GM10847 (cell line): Measurements from ENCODE around the gene EXOC1L.

Source experiments
- POLR2A ChIP-seq: IDR thresholded peaks from 2 replicates; pipeline ENCODE4 v1.6.1; 2011; ENCODE audit not compliant: insufficient read length; ENCODE audit errors: extremely low read depth

The EXOC1L gene

DNA sequence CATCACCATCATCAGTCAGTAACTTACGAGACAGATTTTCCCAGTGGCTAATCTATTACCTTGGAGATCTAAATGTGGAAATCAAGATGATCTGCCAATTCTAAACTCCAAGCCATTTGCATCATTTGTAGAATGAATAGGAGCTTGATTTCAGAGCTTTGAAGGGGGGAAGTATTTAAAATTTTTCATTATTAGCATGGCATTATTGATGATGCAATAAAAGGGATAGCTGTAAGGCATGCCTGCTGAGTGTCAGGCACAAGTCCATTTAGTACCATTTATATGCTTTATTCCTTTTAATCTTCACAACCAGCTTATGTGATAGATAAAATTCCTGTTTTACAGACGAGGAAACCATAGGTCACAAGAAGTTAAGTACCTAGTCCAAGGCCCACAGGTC, 5.3 kb downstream of the EXOC1L start:
- TF ChIP-seq POLR2A, result no peak

DNA sequence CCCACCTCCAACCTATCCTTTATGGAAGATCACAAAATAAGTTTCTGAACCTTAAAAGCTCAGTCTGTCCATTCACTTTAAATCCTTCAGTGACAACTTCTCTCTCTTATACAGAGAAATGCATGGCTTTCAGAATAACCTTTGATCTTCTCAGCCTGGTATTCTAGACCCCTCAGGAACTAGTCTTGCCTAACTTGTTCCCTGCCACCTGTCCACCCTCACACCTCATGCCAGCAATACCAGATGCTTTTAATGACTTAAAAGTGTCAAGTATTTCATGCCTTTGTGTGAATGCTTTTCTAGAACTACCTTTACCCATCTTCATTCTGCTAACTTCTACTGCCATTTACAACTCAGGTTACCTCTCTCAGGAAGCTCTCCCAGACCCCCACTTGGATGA, 7.4 kb downstream of the EXOC1L start:
- no peak for TF ChIP-seq POLR2A

DNA sequence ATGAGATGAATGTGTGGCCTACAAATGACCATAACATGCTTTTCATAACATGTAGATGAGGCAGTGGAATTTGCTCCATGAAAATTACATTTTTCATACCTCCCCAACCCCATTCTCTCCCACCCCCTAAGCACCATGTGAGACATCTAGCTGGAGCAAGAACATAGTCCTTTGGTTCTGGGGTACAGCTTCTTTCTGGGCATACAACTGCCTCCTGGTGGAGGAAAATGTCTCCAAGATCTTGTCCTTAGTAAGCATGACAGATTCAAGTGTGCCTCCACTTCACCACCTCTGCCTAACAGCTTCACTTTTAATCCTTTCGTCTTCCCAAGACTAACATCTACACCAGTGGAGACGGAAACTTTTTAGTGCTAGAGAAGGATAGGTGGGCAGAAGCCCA, 8.0 kb downstream of the EXOC1L start:
- TF ChIP-seq POLR2A, result no peak

DNA sequence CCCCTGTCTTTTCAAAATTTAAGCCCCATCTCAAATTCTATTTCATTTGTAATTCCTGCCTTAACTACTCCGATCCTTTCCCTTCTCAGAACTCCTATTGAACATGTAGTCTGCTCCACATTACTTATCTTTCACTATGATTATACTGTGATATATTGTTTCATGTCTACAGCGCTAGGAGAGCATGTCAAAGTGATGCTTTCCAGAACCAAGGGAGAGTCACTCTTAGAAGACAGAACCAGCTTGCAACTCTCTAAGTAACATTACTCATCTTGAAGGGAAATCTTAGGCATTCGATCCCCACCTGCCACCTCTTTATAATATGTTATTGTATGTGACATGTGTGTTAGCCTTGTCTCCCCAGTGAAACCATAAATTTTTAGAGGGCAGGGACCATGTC, 10.5 kb downstream of the EXOC1L start:
- TF ChIP-seq POLR2A, result no peak

DNA sequence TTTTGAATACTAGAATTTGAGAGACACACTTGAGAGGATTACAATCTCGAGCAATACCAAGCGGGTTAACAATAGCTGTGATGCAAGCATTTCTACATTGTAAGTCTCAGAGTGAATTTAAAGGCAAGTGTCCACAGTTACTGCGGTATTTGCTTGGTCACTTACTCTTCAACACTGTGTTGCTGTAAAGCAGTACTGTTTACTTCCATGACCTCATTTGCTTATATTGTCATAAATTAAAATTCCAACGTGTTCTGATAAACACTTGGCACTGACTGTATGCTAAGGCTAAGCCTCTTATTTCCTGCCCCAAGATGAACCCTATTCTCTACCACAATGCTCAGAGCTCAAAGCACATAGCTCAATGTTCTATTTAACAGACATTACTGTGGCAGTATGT, 11.1 kb downstream of the EXOC1L start:
- no peak for TF ChIP-seq POLR2A

DNA sequence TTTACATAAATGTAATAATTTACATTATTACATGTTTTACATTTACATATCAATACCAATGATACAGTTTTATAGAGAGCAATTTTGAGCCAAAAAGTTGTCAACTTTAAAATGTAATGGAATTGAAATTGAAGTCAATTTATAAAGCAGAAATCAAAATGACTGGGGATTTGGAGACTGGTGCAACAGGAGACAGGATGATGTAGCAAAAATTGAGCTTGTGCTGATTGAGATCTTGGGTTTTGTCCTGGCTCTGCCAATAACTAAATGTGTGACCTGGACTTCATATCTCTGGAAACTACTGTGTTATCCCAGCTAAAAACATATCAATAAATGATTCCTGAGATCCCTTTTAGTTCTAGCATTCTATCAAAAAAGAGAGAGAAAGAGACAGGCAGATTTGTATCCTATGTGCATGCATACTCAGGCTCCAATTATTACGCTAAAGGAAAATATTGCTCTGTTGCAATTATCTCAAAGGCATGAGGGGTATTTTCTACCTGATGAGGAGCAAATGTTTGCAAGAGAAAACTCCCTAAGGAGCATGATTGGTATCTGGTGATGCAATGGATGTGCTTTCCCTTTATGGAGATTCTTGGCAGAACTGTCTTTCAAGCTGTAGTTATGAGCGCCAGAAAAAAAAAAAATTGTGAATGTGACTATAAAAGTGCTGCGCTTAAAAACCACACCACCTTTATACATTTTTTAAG, 14.7 kb downstream of the EXOC1L start:
- no peak for TF ChIP-seq POLR2A

DNA sequence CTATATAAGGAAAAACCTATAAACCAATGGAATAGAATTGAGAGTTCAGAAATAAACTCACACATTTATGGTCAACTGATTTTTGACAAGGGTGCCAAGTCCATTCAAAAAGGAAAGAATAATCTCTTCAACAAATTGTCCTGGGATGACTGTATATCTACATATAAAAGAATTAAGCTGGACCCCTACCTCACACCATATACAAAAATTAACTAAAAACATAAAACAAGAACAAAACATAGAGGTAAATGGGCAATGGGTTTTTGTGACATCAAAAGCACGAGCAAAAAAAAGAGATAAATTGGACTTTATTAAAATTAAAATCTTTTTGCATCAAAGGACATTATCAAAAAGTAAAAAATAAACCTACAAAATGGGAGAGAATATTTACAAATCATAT, 18.3 kb downstream of the EXOC1L start:
- no peak for TF ChIP-seq POLR2A

DNA sequence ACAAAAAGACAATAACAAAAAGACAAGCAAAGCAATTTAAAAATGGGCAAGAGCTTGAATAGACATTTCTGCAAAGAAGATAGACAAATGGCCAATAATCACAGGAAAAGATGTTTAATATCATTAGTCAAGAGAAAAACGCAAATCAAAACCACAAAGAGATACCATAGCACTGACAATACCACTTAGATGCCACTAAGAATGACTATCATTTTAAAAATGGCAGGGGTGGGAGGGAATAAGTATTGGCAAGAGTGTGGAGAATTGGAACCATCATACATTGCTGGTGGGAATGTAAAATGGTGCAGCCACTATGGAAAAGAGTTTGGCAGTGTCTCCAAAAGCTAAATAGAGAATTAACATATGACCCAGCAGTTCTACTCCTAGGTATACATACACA, 18.8 kb downstream of the EXOC1L start:
- TF ChIP-seq POLR2A, result no peak

DNA sequence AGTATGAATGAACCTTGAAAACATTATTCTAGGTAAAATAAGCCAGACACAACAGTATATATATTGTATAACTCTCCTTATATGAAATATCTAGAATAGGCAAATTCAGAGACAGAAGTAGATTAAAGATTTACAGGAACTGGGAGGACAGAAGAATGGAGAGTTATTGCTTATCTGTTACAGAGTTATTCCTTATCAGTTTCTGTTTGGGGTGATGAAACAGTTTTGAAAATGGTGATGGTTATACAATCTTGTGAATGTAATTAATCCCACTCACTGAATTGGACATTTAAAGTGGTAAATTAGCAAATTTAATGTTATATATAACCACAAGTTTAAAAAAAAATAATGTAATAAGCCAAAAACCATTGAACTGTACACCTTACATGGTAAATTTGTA, 19.4 kb downstream of the EXOC1L start:
- no peak for TF ChIP-seq POLR2A

DNA sequence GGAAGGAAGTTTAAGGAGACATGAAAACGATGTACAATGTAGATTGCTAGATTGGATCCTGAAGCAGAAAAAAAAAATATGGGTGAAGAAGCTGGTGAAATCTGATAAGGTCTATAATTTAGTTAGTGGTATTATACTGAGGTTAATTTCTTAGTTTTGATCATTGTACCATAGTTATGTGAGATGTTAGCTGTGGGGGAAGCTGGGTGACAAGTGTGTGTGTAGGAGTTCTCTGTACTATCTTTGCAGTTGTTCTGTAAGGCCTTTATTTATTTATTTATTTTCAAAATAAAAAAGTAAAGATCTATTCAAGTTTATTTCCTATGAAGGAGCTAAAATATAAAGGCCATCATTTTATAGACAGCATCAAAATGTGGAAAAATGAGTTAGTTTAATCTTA, 21.4 kb downstream of the EXOC1L start:
- TF ChIP-seq POLR2A, result no peak

DNA sequence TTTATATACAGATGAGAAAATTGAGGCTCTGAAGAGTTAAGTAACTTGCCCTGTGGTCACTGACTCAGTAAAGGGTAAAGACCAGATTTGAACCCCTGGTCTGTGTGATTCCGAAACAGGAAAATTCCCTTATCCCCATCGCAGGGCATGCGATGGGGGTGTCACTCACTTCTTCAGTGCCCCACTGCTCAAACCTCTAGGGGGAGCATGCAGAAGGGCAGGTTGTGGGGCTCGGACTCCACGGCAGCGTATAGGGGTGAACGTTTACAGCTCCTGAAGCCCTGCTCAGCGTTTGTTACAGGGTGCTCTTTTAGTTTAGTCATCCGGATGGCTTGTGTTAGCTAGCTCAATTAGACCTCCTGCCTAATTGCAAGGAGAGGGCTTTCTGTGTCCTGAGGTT, 30.1 kb downstream of the EXOC1L start:
- TF ChIP-seq POLR2A, result no peak

DNA sequence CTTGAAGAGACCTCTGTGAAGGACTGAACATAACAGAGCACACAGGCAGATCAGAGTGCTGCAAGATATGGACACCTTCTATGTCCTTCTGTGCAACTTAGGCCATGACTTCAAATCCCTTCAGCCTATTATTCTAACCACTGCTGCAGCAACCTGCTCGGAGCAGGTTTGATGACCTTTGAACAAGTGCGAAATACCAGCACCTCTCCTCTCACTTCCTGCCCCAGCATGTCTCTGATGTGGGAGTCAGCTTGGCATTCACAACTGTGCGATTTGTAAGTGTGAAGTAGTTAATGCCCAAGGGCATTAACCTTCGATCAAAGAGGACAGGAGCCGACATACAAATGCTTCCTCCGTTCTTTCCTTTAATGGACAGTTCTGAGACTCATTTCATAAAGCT, 32.3 kb downstream of the EXOC1L start:
- TF ChIP-seq POLR2A, result no peak

DNA sequence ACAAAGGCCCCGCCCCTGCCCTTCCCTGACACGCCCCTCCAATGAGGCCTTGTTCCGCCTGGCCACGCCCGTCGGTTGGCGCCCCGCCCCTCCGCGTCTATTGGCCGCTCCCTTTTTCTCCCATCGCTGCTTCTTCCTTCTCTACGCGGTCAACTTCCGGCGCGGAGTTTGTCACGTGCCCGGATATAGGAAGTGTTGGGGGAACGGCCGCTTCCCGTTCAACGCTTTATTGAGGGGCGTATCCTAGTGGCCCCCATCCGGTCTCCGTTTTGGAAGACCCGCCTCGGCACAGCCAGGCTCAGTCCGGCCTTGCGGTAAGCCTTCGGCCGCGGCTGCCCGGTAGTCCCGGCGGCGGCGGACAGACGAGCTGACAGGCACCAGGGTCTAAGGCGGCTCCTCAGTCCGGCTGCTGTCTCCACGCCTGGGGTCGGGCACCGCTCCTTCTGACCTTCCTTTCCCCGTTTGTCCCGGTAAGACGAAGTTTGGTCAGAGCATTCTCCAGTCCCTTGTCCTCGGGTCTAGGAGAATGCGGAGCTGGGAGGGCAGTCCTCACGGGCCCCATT, 34.0 kb downstream of the EXOC1L start, which contains the start of gene EXOC1:
TSS of gene EXOC1 (plus strand) at position 165 of the 563 bp plus-strand sequence. CDS start 4,676 bp downstream, outside the sequence.
- peak; percentile 77 for TF ChIP-seq POLR2A

DNA sequence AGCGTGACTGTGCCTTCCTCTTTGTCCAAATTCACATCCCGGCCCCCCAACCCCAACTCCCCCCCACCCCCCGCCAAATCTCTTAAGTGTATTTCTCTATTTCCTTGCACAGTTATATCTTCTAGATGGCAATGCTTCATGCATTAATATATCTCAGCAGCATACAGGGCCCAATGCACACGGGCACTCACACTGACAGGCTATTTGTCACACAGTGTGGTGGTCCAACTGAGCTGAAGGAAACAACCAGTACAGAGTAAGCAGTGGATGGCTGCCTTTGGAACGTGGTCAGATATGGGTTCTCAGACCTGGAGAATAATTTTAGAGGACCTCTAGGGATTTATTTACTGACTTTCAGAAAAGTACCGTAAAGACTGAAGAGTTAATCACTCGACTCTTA, 34.5 kb downstream of the EXOC1L start:
- no peak for TF ChIP-seq POLR2A

DNA sequence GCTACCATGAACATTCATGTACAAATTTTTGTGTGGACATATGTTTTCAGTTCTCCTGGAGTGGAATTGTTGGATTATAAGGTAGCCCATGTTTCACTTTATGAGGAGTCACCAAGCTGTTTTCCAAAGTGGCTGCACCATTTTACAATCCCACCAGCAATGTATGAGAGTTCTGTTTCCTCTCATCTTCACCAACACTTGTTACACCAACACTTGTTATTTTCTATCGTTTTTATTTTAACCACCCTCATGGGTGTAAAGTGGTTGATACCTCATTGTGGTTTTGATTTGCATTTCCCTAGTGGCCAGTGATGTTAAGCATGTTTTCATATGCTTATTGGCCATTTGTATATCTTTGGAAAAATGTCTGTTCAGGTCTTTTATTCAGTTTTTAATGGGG, 38.0 kb downstream of the EXOC1L start:
- TF ChIP-seq POLR2A, result no peak

DNA sequence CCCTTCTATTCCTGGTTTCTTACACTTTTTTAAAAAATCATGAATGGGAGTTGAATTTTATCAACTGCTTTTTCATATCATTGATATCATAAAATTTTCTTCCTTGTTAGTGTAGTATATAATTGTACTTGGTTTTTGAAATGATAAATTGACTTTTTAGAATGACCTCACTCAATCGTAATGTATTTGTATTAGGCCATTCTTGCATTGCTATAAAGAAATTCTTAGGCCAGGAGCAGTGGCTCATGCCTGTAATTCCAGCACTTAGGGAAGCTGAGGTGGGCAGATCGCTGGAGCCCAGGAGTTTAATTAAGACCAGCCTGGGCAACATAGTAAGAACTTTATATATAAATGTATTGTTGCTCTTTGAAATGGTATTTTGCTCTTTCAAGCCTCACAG, 40.1 kb downstream of the EXOC1L start:
- TF ChIP-seq POLR2A, result no peak
